HEK293 (cell line): ENCODE data around the gene PRUNE2.

Experiments
- CTCF ChIA-PET: fragments of 350-600 bp; formaldehyde crosslinking; extraction: SDS; loops from one replicate; lab custom pipeline; 2021; ENCODE audit warnings: antibody characterized with exemption; lab: Yijun Ruan, JAX
- POLR2A ChIA-PET: fragments of 300-600 bp; formaldehyde crosslinking; extraction: SDS; loops from one replicate; lab custom pipeline; 2020; ENCODE audit warnings: antibody characterized with exemption, inconsistent platforms; lab: Yijun Ruan, JAX
- H3K27ac ChIP-seq: fragments of 200-500 bp; sonication (Bioruptor generic); 2 replicates; pipeline ENCODE4 v1.5.1; 2014; ENCODE audit warnings: low read depth, low read length, control low read depth, inconsistent platforms; ENCODE audit errors: extremely low read depth
- H3K36me3 ChIP-seq, 2 experiments: fragments of 200-500 bp in 1 of 2; sonication (Bioruptor generic) in 1 of 2; 1 replicate in 1 of 2; 2 replicates in 1 of 2; pipeline ENCODE4 v1.5.1; 2014 to 2017; ENCODE audit warnings: inconsistent platforms in 2 of 2, low read length in 2 of 2; ENCODE audit not compliant: control insufficient read depth in 2 of 2, insufficient read depth in 1 of 2
- H3K4me1 ChIP-seq: fragments of 200-500 bp; sonication (Bioruptor generic); 2 replicates; pipeline ENCODE4 v1.5.1; 2014; ENCODE audit warnings: mild to moderate bottlenecking, low read length, inconsistent platforms; ENCODE audit not compliant: control insufficient read depth, insufficient read depth
- H3K4me3 ChIP-seq: 2 replicates; pipeline ENCODE4 v1.5.1; 2011; ENCODE audit warnings: low read depth, mild to moderate bottlenecking, control low read depth, low read length, moderate library complexity
- H3K9me3 ChIP-seq: fragments of 200-500 bp; sonication (Bioruptor generic); 2 replicates; pipeline ENCODE4 v1.5.1; 2014; ENCODE audit warnings: low read depth, low read length, inconsistent platforms; ENCODE audit not compliant: control insufficient read depth, insufficient read depth
- FEZF1 ChIP-seq: fragments of 450-650 bp; formaldehyde crosslinking; IDR thresholded peaks from 2 replicates; pipeline ENCODE4 v1.5.1; 2016; ENCODE audit warnings: missing biosample characterization, missing genetic modification characterization
- KLF16 ChIP-seq: fragments of 450-650 bp; formaldehyde crosslinking; IDR thresholded peaks from 2 replicates; pipeline ENCODE4 v1.5.1; 2017; ENCODE audit warnings: missing biosample characterization, missing genetic modification characterization
- KLF8 ChIP-seq: fragments of 450-650 bp; formaldehyde crosslinking; IDR thresholded peaks from 2 replicates; pipeline ENCODE4 v1.5.1; 2016; ENCODE audit warnings: missing biosample characterization, missing genetic modification characterization
- OSR2 ChIP-seq: fragments of 450-650 bp; formaldehyde crosslinking; IDR thresholded peaks from 2 replicates; pipeline ENCODE4 v1.5.1; 2016; ENCODE audit warnings: missing biosample characterization, missing genetic modification characterization
- PRDM10 ChIP-seq: fragments of 450-650 bp; formaldehyde crosslinking; IDR thresholded peaks from 2 replicates; pipeline ENCODE4 v1.5.1; 2016; ENCODE audit warnings: missing biosample characterization, missing genetic modification characterization
- PRDM2 ChIP-seq: fragments of 450-650 bp; formaldehyde crosslinking; IDR thresholded peaks from 2 replicates; pipeline ENCODE4 v1.5.1; 2016; ENCODE audit warnings: missing biosample characterization, missing genetic modification characterization, borderline replicate concordance
- RBAK ChIP-seq: fragments of 450-650 bp; formaldehyde crosslinking; IDR thresholded peaks from 2 replicates; pipeline ENCODE4 v1.5.1; 2016; ENCODE audit warnings: missing biosample characterization, missing genetic modification characterization
- SP2 ChIP-seq: fragments of 450-650 bp; formaldehyde crosslinking; IDR thresholded peaks from 2 replicates; pipeline ENCODE4 v1.5.1; 2016; ENCODE audit warnings: missing biosample characterization, missing genetic modification characterization
- ZIC2 ChIP-seq: fragments of 450-650 bp; formaldehyde crosslinking; IDR thresholded peaks from 2 replicates; pipeline ENCODE4 v1.5.1; 2016; ENCODE audit warnings: missing biosample characterization, missing genetic modification characterization
- ZNF146 ChIP-seq: fragments of 450-650 bp; formaldehyde crosslinking; IDR thresholded peaks from 2 replicates; pipeline ENCODE4 v1.5.1; 2016; ENCODE audit warnings: missing biosample characterization, missing genetic modification characterization
- ZNF174 ChIP-seq: fragments of 450-650 bp; formaldehyde crosslinking; IDR thresholded peaks from 2 replicates; pipeline ENCODE4 v1.5.0; 2017; ENCODE audit warnings: missing biosample characterization, mild to moderate bottlenecking, missing genetic modification characterization
- ZNF18 ChIP-seq: fragments of 450-650 bp; formaldehyde crosslinking; IDR thresholded peaks from 2 replicates; pipeline ENCODE4 v1.5.1; 2016; ENCODE audit warnings: missing biosample characterization, missing genetic modification characterization
- ZNF221 ChIP-seq: fragments of 450-650 bp; formaldehyde crosslinking; IDR thresholded peaks from 2 replicates; pipeline ENCODE4 v1.5.1; 2017; ENCODE audit warnings: missing biosample characterization, missing genetic modification characterization, borderline replicate concordance
- ZNF239 ChIP-seq: fragments of 450-650 bp; formaldehyde crosslinking; IDR thresholded peaks from 2 replicates; pipeline ENCODE4 v1.5.1; 2016; ENCODE audit warnings: missing biosample characterization, missing genetic modification characterization
- ZNF391 ChIP-seq: fragments of 450-650 bp; formaldehyde crosslinking; IDR thresholded peaks from 2 replicates; pipeline ENCODE4 v1.5.1; 2016; ENCODE audit warnings: low read depth, missing biosample characterization, missing genetic modification characterization, borderline replicate concordance
- ZNF404 ChIP-seq: fragments of 450-650 bp; formaldehyde crosslinking; IDR thresholded peaks from 2 replicates; pipeline ENCODE4 v1.5.1; 2017; ENCODE audit warnings: missing biosample characterization, missing genetic modification characterization
- ZNF530 ChIP-seq: fragments of 450-650 bp; formaldehyde crosslinking; IDR thresholded peaks from 2 replicates; pipeline ENCODE4 v1.5.1; 2016; ENCODE audit warnings: low read depth, missing biosample characterization, missing genetic modification characterization
- ZNF639 ChIP-seq: fragments of 450-650 bp; formaldehyde crosslinking; IDR thresholded peaks from 2 replicates; pipeline ENCODE4 v1.5.1; 2016; ENCODE audit warnings: missing biosample characterization, missing genetic modification characterization
- ZNF658 ChIP-seq: fragments of 450-650 bp; formaldehyde crosslinking; IDR thresholded peaks from 2 replicates; pipeline ENCODE4; 2016; ENCODE audit warnings: missing biosample characterization, missing genetic modification characterization
- ZNF664 ChIP-seq: fragments of 450-650 bp; formaldehyde crosslinking; IDR thresholded peaks from 2 replicates; pipeline ENCODE4 v1.5.1; 2016; ENCODE audit warnings: missing biosample characterization, missing genetic modification characterization
- ZNF677 ChIP-seq: fragments of 450-650 bp; IDR thresholded peaks from 2 replicates; pipeline ENCODE4 v1.5.0; 2018; ENCODE audit warnings: missing biosample characterization, mild to moderate bottlenecking, missing genetic modification characterization, moderate library complexity
- ZNF837 ChIP-seq: fragments of 450-650 bp; formaldehyde crosslinking; IDR thresholded peaks from 2 replicates; pipeline ENCODE4 v1.5.1; 2016; ENCODE audit warnings: missing biosample characterization, missing genetic modification characterization
- ZSCAN5A ChIP-seq: fragments of 450-650 bp; formaldehyde crosslinking; IDR thresholded peaks from 2 replicates; pipeline ENCODE4 v1.5.1; 2016; ENCODE audit warnings: missing biosample characterization, missing genetic modification characterization

The PRUNE2 gene

GRCh38 chr9:76808636-76809035 is 97.3 kb downstream of the PRUNE2 start (continued):
- TF ChIP-seq PRDM2 (no peak), SP2 (tag by site-specific recombination) (no peak), OSR2 (tag by site-specific recombination) (no peak), ZNF658 (tag by site-specific recombination) (no peak), FEZF1 (tag by site-specific recombination) (no peak), KLF16 (tag by site-specific recombination) (no peak)

- Histone ChIP-seq H3K4me3 (no peak overlapping the region), H3K4me1 (no peaks in the 10 kb centered on the region), H3K36me3 (no peaks in the 10 kb centered on the region), H3K27ac (no peak overlapping the region), H3K9me3 (no peaks in the 10 kb centered on the region)
- POLR2A ChIA-PET: no interaction called here
- CTCF ChIA-PET: interaction anchor here (0.6 to 0.7 kb wide), 2 partner anchors 23 to 76 kb away, joined by 3 to 4 read pairs; no protein-coding TSS in a partner anchor
- TF ChIP-seq ZNF174 (tag by site-specific recombination) (no peak), PRDM10 (no peak), RBAK (no peak), ZNF677 (tag by site-specific recombination) (no peak), ZSCAN5A (no peak), ZNF391 (tag by site-specific recombination) (no peak), ZNF221 (no peak), ZNF530 (no peak), ZIC2 (no peak), ZNF837 (tag by site-specific recombination) (no peak), ZNF146 (tag by site-specific recombination) (no peak), KLF8 (tag by site-specific recombination) (no peak), ZNF639 (tag by site-specific recombination) (no peak), ZNF239 (tag by site-specific recombination) (no peak), ZNF404 (tag by site-specific recombination) (no peak), ZNF664 (tag by site-specific recombination) (no peak), ZNF18 (tag by site-specific recombination) (no peak)
Measured at GRCh38 chr9:76803762-76804161, 102.2 kb downstream of the PRUNE2 start.
